Mucosa of descending colon (tissue), 3 donors: ENCODE data around the gene PDLIM5. TPM values are rescaled to one million over a fixed set of nuclear protein-coding genes. Genes with fewer than 3 reads are reported as not detected.

Experiments used
- ATAC-seq: fragments of 200-7000 bp; cut with Tn5 transposase; one replicate; pipeline ENCODE4 v1.9.1; 2020; ENCODE audit warnings: mild to moderate bottlenecking, moderate library complexity
- DNase-seq, 3 donors: peaks; one replicate each; pipeline ENCODE4 v3.0.0-alpha.2; 2020
- H3K36me3 ChIP-seq: fragments of 200-600 bp; one replicate; pipeline ENCODE4 v1.8.0; 2021; ENCODE audit warnings: low read depth, mild to moderate bottlenecking
- H3K4me1 ChIP-seq: fragments of 200-600 bp; one replicate; pipeline ENCODE4 v1.8.0; 2021; ENCODE audit warnings: low read depth, mild to moderate bottlenecking
- H3K4me3 ChIP-seq: fragments of 200-600 bp; one replicate; pipeline ENCODE4 v1.8.0; 2021; ENCODE audit warnings: mild to moderate bottlenecking
- H3K9me3 ChIP-seq: fragments of 200-600 bp; one replicate; pipeline ENCODE4 v1.8.0; 2021; ENCODE audit warnings: mild to moderate bottlenecking
- intact Hi-C, 2 donors: fragments of 100-400 bp; cut with DNase I in 1 of 2; cut with micrococcal nuclease in 1 of 2; formaldehyde crosslinking; loops; one replicate each; pipeline versions ENCODE4 v1.11.0 to v1.11.1; 2022; cut with DNase I, micrococcal nuclease
- total RNA-seq, 3 donors: library from RNA; stranded (reverse); fragmentation: NEBNext Ultra II Directional in 2 of 3; extraction: Animal tissue kit (Norgen Biotek cat#: 25700) in 2 of 3; gene quantifications; one replicate each; pipeline versions ENCODE4 v1.2.1 to v1.2.4, GENCODE V29; 2021 to 2023
- TF ChIP-seq, protein P1 (sequence below): fragments of 200-600 bp; IDR thresholded peaks from one replicate; pipeline ENCODE4 v1.8.0; 2022; ENCODE audit warnings: antibody characterized with exemption, mild to moderate bottlenecking
- donor health status: DM: no; HTN: no; CAD: no; lungs with moderate emphysema.
- donor health status: DM: no; HTN: no; CAD: no.
- donor health status: DM: no; HTN: yes; CAD: no.

Gene PDLIM5
- total RNA-seq, 3 donors from 2014 or later = 137 to 183 (median 160) TPM

DNA sequence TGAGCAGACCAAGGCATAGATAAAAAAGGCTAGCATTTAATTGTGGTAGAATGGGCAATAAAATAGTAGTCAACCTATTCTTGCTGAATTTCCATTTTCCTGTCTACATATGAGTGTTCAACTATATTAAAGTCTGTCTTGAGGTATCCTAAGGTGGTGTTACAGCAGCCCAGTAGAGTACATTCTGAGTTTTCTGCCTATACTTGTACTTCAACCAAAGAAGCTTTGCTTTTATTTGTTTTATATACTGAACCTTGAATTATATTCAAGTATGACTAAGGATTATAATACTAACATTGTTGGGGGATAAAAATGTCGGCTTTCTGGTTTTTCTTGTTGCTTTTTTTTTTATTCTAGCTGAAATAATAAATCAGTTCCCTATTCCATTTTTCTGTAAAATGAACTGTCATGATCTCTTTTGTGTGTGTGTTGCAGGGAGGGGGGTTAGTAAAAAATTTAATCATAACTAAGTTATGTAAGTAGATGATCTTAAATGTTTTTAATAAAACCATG, 106.7 kb downstream of the PDLIM5 start:
- no peak for DNase-seq
- H3K36me3 ChIP-seq = no peaks in the 10 kb centered on the region
- no peaks in the 10 kb centered on the region for H3K9me3 ChIP-seq
- H3K4me1 ChIP-seq = no peaks in the 10 kb centered on the region
- no peak overlapping the region for H3K4me3 ChIP-seq
- ATAC-seq = no peak
- TF ChIP-seq, protein P1, sequence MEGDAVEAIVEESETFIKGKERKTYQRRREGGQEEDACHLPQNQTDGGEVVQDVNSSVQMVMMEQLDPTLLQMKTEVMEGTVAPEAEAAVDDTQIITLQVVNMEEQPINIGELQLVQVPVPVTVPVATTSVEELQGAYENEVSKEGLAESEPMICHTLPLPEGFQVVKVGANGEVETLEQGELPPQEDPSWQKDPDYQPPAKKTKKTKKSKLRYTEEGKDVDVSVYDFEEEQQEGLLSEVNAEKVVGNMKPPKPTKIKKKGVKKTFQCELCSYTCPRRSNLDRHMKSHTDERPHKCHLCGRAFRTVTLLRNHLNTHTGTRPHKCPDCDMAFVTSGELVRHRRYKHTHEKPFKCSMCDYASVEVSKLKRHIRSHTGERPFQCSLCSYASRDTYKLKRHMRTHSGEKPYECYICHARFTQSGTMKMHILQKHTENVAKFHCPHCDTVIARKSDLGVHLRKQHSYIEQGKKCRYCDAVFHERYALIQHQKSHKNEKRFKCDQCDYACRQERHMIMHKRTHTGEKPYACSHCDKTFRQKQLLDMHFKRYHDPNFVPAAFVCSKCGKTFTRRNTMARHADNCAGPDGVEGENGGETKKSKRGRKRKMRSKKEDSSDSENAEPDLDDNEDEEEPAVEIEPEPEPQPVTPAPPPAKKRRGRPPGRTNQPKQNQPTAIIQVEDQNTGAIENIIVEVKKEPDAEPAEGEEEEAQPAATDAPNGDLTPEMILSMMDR = no peak
- intact Hi-C loops = no loop called here

DNA sequence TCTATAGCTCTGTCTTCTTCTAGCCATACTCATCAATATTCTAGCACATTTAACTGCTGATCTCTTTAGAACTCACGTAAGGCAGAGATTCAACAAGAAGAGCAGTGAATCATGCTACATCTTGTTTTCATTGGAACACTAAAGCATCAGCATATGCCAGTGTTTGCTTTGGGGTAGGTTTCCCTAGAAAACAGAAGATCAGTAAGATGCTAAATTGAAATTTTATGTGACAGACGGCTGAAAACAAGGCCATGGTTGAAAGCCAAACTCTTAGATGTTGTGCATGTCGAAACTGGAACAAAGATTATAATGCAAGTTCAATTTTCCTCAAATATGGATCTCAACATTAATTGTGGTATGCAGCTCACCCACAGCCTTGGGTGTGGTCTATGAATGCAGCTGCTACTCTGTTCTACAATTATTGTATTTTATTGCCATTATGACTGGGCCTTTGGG, 107.6 kb downstream of the PDLIM5 start:
- intact Hi-C loops = no loop called here
- DNase-seq = no peak
- H3K4me3 ChIP-seq = no peak overlapping the region
- H3K36me3 ChIP-seq = no peaks in the 10 kb centered on the region
- peak; percentile 51 for ATAC-seq
- TF ChIP-seq, protein P1 = no peak
- H3K4me1 ChIP-seq = no peaks in the 10 kb centered on the region
- H3K9me3 ChIP-seq = no peaks in the 10 kb centered on the region

DNA sequence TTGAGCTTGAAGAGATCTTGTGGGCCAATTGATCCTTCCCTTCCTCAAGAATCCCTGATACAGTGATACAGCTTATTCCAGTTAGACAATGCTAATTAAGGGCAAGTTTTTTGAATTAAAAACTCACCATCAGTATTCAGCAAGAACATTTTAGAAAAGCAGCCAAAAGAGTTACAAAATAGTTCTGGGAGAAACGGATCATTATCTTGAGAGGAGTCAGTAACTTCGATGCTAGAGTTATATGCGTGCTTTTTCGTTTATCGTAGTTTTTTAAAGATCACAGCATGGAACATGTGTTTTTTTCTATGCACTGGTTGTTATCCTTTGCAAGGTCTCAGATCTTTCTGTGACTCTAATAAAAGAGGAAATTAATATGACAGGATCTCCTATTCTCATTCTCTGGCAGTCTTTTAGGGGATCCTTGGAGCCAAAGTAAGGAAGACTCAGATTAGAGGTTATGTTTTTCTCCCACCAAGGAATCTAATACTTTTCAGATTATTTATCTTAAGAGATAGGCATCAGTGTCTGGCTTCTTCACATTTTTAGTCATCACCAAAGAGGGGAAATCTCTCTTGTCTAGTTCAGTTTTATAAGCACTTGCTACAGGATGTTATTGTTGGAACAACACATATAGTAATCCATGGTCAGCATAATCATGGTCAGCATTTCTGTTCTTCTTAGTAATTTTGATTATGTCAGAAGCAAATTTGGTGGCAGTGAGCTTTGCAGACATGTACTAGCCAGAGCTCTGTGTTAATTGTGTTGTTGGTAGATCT, 109.7 kb downstream of the PDLIM5 start:
- intact Hi-C loops = no loop called here
- no peaks in the 10 kb centered on the region for H3K9me3 ChIP-seq
- H3K36me3 ChIP-seq = no peaks in the 10 kb centered on the region
- DNase-seq (no peak), ATAC-seq (no peak)
- no peak overlapping the region for H3K4me3 ChIP-seq
- H3K4me1 ChIP-seq = no peaks in the 10 kb centered on the region
- TF ChIP-seq, protein P1 = no peak

DNA sequence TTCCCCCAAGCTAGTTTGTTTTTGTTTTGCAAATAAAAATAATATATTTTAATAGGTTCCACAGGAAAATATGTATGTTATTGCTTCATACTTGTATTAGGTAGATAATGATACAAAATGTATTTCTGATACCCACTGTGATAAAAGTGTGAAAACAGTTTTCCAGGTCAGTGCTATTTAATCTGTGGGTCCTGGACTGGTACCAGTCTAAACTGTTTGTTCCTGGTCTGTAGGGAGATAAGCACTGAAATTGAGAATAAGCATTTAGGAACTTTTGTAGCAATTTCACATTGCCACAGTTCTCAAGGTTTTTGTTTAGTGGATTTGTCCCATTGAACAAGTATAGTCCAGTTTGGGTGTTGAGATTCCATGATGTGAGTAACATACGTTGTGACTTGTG, 110.5 kb downstream of the PDLIM5 start:
- Histone ChIP-seq H3K9me3 (no peaks in the 10 kb centered on the region), H3K36me3 (no peaks in the 10 kb centered on the region), H3K4me1 (no peaks in the 10 kb centered on the region), H3K4me3 (no peak overlapping the region)
- ATAC-seq = no peak
- intact Hi-C loops = no loop called here
- no peak for DNase-seq
- TF ChIP-seq, protein P1 = no peak

DNA sequence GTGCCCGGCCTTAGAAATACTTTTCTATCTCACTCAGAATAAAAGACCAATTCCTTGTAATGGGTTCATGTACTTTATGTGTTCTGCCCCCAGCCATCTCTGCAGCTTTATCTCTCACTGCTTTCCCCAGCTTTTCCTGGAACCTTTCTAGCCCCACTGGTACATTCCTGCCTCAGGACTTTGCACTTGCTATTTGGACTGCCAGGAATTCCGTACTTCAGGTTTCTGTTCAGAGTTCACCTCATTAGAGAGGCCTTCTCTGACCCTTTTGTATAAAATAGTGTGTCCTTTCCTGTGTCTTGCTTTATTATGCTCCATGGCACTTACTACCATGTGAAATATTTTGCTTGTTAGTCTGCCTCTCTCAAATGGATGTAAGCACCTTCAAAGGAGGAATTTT, 112.5 kb downstream of the PDLIM5 start:
- Histone ChIP-seq H3K4me3 (no peak overlapping the region), H3K36me3 (no peaks in the 10 kb centered on the region), H3K9me3 (no peaks in the 10 kb centered on the region), H3K4me1 (no peaks in the 10 kb centered on the region)
- no peak for DNase-seq
- ATAC-seq = peak; percentile 84
- TF ChIP-seq, protein P1 = no peak
- intact Hi-C loops = no loop called here
